GM21619 (cell line): ENCODE measurements around the gene BEND5.
A peak's percentile ranks its signal among the peaks of the same experiment; 100 is the strongest.

ENCODE experiments used
- ATAC-seq: cut with Tn5 transposase; IDR thresholded peaks from one replicate; pipeline ENCODE4 v1.9.1; 2021; ENCODE audit not compliant: unreplicated experiment

The BEND5 gene

GRCh38 chr1:48725341-48726046 is 51.2 kb downstream of the BEND5 start:
- ATAC-seq = no peak

GRCh38 chr1:48720929-48721328 is 55.8 kb downstream of the BEND5 start:
- no peak for ATAC-seq

DNA sequence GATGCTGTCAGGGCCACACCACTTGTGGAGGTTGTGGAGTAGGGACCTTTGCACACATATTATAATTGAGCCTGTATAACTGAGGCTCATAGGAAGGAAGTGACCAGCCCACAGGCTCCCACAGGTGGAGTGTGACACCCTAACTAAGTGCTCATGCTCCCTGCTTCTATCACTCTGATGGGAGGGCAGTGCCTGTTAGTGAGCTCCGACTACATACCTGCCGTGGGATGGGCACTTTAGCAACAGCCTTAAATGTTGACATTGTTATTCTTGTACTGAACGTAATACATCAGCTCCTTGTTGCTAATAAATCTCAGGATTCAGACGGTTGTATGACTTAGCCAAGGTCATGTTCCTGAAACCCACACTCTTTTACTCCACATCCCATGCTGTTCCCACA is 58.0 kb downstream of the BEND5 start:
- no peak for ATAC-seq

GRCh38 chr1:48718116-48718630 is 58.5 kb downstream of the BEND5 start:
- no peak for ATAC-seq

GRCh38 chr1:48717082-48717481 is 59.6 kb downstream of the BEND5 start:
- ATAC-seq = no peak

GRCh38 chr1:48715921-48716320 is 60.8 kb downstream of the BEND5 start:
- no peak for ATAC-seq

DNA sequence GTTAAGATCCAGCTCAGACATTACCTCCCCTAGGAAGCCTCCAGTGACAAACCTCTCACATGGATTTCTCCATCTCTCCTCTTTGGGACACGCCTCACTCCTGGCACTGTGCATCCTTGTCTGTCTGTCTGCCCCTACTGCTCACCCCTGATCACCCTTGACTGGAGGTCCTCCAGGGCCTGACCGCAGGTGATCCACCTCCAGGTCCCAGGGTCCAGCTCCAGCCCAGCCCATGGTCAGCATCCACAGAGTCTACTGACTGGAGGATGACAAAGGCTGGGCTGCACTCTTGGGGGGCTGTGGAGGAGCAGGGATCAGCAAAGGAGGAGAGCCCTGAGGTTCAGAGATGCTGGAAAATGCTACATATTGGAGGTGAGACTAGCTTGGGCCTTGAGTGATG is 65.8 kb downstream of the BEND5 start:
- ATAC-seq = no peak

- no peak for ATAC-seq
Measured at GRCh38 chr1:48710318-48710717, 66.4 kb downstream of the BEND5 start.

- ATAC-seq = no peak
Measured at GRCh38 chr1:48704736-48705135, 72.0 kb downstream of the BEND5 start.

- ATAC-seq = peak; percentile 63
Measured at GRCh38 chr1:48701445-48701844, 75.2 kb downstream of the BEND5 start.

DNA sequence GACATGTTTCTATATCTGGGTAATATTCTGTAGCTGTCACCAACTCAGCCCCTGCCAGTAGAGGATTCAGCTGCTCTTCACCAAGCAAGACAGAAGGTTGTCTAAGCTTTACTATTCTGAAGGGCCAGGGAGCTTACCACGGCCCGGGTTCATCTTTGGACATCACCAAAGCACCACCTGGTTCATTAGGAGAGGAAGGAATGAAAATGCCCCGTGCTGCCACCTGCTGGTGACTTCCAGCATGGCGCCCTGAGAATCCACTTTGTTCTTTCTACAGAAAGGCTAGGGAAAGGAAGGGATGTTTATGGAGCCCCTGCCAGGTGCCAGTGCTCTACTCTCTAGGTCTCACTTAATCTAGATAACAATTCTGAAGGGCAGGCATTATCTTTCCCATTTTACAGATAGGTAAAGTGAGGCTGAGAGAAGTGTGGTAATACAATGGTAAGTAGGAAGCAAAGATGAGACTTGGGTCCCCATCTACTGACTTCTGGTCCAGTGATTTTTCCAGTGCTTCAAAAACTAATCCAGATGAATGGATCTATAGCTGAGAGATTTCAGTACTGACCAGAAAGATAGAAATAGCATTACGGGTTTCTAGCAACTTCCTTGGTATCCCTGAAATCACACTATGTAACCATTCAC is 79.5 kb downstream of the BEND5 start:
- ATAC-seq = peak; percentile 64

DNA sequence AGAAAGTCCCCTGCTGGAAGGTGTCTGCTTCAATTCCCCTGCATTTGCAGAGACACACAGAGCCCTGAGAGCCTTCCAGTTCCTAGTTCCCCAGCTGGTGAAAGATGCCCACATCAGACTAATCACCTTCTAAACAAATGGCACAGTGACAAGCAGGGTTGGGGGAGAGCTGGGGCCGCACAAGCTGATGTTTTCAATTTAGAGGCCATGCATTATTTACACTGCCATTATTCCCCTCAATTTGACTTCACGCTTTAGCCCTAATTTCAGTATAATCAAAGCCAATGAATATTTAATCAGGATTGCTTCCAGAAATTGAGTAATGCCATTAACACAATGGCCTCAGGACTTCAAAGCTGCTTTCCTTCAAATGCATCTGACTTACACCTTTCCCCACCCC is 81.5 kb downstream of the BEND5 start:
- no peak for ATAC-seq

- ATAC-seq = no peak
Measured at GRCh38 chr1:48693674-48694320, 82.9 kb downstream of the BEND5 start.

DNA sequence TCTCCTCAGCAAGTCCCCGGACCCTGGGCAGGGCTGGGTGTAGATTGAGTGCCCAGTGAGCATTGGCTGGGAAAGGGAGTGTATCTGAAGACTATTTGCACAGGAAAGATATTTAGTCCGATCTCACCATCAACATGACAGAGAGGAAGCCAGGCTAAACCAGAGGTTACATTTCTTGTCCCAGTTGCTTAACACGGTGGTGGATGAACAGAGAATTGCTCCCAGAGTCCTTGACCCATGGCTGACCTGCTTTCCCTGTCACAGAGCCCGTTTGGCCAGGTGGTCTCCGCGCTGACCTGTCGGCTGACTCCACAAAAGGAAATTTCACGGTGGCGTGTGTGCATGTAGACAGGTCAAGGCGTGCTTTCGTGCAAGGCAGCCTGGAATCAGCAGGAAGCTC is 83.5 kb downstream of the BEND5 start:
- ATAC-seq = no peak

- ATAC-seq = no peak
Measured at GRCh38 chr1:48692235-48692634, 84.5 kb downstream of the BEND5 start.

DNA sequence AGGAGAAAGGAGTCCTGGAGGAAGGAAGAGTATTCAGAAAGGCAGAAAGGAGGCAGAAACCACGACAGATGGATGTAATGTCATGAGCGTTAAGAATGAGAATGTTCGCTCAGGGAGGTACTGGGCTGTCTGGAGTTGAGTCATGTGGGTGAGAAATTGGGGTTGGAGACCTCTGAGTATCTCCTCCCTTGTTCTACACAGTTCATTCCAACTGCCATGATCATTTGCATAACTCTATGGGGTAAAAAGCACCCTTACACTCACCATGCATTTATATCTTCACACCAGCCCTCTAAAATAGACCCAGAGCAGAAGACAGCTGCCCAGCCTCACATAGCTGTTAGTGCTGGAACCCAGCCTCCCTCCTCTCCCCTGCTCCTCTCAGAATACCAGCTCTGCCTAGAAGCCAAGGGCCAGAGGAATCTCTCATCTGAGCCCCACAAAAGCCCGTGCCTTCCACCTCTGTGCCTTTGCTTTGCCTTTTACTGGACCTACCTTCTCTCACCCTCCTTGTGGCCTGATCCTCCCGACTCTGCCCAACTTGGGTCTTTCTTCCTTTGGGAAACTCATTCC is 85.2 kb downstream of the BEND5 start:
- ATAC-seq = peak; percentile 83

DNA sequence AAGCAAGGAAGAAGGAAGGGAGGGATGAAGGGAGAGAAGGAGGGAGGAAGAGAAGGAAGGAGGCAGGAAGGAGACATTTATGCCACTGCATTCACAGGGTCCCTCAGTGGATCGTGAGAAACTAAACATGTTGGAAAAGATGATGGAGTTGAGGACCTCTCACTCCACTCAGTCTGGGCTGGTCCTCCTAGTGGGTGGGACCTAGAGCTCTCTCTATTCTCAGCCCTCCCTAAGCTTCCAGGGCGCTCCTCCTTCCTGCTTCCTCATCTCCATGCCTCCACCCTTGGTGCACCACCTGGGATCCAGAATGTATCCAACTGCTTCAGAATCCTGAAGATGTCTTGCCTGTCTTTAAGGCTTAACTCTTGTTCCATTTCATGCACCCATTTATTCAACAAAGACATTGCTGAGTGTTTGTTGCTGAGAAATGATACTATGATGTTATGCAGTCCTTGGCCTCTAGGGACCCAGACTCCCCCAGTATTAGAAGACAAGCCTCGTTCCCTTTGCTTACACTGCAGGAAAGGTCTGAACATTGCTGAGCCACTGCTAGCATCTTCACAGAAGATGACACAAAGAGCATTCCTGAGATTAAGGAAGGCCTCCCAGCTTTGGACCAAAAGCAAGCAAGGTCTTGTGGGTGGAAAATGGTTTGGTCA is 88.5 kb downstream of the BEND5 start:
- ATAC-seq = peak; percentile 66

DNA sequence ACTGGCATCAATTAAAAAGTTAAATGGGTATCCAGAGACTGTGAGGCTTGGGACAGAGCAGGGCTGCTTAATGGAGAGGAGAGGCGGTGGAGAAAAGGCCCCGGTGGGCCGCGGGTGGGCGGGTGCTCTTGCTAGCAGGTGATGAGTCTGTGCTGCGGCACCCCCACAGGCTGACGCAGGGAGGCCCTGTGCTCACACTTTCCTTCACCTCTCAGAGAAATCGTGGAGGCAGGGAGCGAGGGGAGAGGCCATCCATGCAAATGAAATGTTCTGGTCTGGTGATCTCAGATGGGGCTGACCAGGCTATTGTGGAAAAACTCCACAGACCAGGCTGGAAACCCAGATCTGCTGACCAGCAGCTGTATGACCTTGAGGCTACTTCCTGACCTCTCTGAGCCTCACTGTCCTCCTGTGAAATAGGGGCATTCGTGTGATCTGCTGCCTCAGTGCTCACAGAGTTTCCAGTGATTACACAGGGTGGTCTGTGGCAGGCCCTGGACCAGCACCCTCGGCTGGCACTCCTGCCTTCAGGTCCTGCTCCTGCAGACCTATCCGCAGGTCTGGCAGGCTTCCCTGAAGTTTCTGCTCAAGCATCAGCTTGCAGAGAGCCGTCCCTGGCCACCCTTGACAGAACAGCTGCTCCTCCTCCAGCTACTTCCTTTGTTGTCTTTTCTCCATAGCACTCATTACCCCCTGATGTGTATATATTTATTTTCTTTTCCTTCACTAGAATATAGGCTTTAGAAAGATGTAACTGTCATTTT is 89.2 kb downstream of the BEND5 start:
- no peak for ATAC-seq

GRCh38 chr1:48686159-48686558 is 90.5 kb downstream of the BEND5 start:
- ATAC-seq = no peak

DNA sequence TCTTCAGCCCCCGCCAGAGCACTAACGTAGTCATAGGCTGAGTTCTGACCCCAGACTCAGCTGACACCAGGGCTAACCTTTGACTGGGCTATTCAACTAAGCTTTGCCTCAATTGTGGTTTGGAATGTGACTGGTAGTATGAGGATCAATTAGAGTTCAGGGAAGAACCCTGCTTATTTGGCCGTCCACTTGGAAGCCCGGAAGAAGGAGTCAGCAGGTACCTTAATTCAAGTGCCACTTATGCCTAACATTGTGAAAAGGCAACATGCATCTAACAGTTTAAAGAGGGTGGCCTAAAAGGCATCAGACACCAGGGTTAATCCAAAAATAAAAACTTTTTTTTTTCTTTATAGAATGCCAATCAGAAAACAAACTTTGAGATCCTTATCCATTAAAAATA is 92.3 kb downstream of the BEND5 start:
- no peak for ATAC-seq

DNA sequence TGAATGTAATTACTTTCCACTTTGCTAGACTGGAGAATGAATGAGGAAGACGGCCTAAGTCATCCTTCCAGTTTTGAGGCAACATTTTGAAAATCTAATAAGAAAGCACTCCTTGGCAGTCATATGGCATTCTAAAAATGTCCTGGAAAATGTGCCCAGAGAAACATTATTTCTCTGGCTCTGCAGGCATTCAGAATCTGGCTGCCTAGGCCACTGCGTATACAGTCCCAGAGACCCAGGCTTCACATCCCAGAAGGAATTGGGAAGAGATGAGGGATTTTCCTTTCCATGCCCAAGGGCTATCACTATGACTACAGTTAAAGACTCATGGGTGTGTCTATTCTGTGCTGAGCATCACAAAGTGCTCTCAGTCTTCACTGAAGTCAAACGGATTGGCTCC is 92.9 kb downstream of the BEND5 start:
- ATAC-seq = no peak
